HepG2 (cell line): Measurements from ENCODE around the gene TSC22D4. TPM values are rescaled to one million over a fixed set of nuclear protein-coding genes. Genes with fewer than 3 reads are reported as not detected.

Source experiments
- CEBPG ChIP-seq: IDR thresholded peaks from 2 replicates; pipeline ENCODE4 v1.6.1; 2016
- CHD2 ChIP-seq: IDR thresholded peaks from 2 replicates; pipeline ENCODE4 v1.6.1; 2011; ENCODE audit warnings: low read depth, low read length, improper control_type of control experiment
- DMAP1 ChIP-seq: IDR thresholded peaks from 2 replicates; pipeline ENCODE4 v1.6.1; 2016
- HNF1A ChIP-seq, 2 experiments: sonication (generic) in 1 of 2; formaldehyde crosslinking in 1 of 2; IDR thresholded peaks; 2 replicates each; pipeline versions ENCODE4 v1.4.0 to v1.6.1; 2016 to 2020; ENCODE audit warnings: borderline replicate concordance in 1 of 2, low read depth in 1 of 2, mild to moderate bottlenecking in 1 of 2, missing genetic modification reagents in 1 of 2
- MBNL3 ChIP-seq: fragments of 250-450 bp; sonication (Bioruptor Pico); conservative IDR thresholded peaks from 2 replicates; pipeline ENCODE4 v1.8.0; 2022; ENCODE audit warnings: mild to moderate bottlenecking, inconsistent platforms
- MED13 ChIP-seq: sonication (generic); formaldehyde crosslinking; IDR thresholded peaks from 2 replicates; pipeline ENCODE4 v1.5.0; 2020; ENCODE audit warnings: missing genetic modification reagents
- NCOA5 ChIP-seq: sonication (generic); formaldehyde crosslinking; IDR thresholded peaks from 2 replicates; pipeline ENCODE4 v1.4.0; 2020; ENCODE audit warnings: missing genetic modification reagents
- NR2F1 ChIP-seq, 2 experiments: fragments of 450-650 bp in 1 of 2; formaldehyde crosslinking in 1 of 2; IDR thresholded peaks; 2 replicates each; pipeline versions ENCODE4 v1.5.0 to v1.6.1; 2016 to 2020; ENCODE audit warnings: mild to moderate bottlenecking in 1 of 2, missing compliant biosample characterization in 1 of 2, missing genetic modification reagents in 1 of 2, moderate library complexity in 1 of 2
- NR3C1 ChIP-seq: sonication (generic); formaldehyde crosslinking; IDR thresholded peaks from 2 replicates; pipeline ENCODE4 v1.4.0; 2020; ENCODE audit warnings: missing genetic modification reagents
- RORA ChIP-seq: sonication (generic); formaldehyde crosslinking; IDR thresholded peaks from 2 replicates; pipeline ENCODE4 v1.5.0; 2020; ENCODE audit warnings: mild to moderate bottlenecking, missing genetic modification reagents, moderate library complexity
- SNAPC5 ChIP-seq: sonication (generic); formaldehyde crosslinking; IDR thresholded peaks from 2 replicates; pipeline ENCODE4 v1.8.1; 2023; ENCODE audit warnings: mild to moderate bottlenecking, missing genetic modification reagents, borderline replicate concordance
- SOX6 ChIP-seq, 2 experiments: fragments of 450-650 bp in 1 of 2; sonication (generic) in 1 of 2; formaldehyde crosslinking in 1 of 2; IDR thresholded peaks; 2 replicates each; pipeline versions ENCODE4 v1.4.0 to v1.6.1; 2017 to 2020; ENCODE audit warnings: antibody characterized with exemption in 1 of 2, mild to moderate bottlenecking in 1 of 2, missing genetic modification reagents in 1 of 2
- ZKSCAN5 ChIP-seq: sonication (generic); formaldehyde crosslinking; IDR thresholded peaks from 2 replicates; pipeline ENCODE4 v1.5.1; 2020; ENCODE audit warnings: mild to moderate bottlenecking, missing genetic modification reagents
- ZNF10 ChIP-seq: sonication (generic); formaldehyde crosslinking; IDR thresholded peaks from 2 replicates; pipeline ENCODE4 v1.4.0; 2020; ENCODE audit warnings: mild to moderate bottlenecking, low read depth, missing genetic modification reagents, borderline replicate concordance
- ZNF12 ChIP-seq: sonication (generic); formaldehyde crosslinking; IDR thresholded peaks from 2 replicates; pipeline ENCODE4 v1.5.0; 2020; ENCODE audit warnings: missing genetic modification reagents
- ZNF142 ChIP-seq: sonication (generic); formaldehyde crosslinking; IDR thresholded peaks from 2 replicates; pipeline ENCODE4 v1.4.0; 2020; ENCODE audit warnings: missing genetic modification reagents
- ZNF496 ChIP-seq: sonication (generic); formaldehyde crosslinking; IDR thresholded peaks from 2 replicates; pipeline ENCODE4 v1.8.1; 2023; ENCODE audit warnings: mild to moderate bottlenecking, moderate library complexity, missing genetic modification reagents; ENCODE audit not compliant: insufficient replicate concordance
- ZNF841 ChIP-seq: sonication (generic); formaldehyde crosslinking; IDR thresholded peaks from 2 replicates; pipeline ENCODE4 v1.8.1; 2023; ENCODE audit warnings: missing genetic modification reagents, borderline replicate concordance
- polyA plus RNA-seq, 8 experiments: library from polyadenylated mRNA; depleted of rRNA in 3 of 8; stranded (reverse) in 7 of 8; unstranded in 1 of 8; fragments of >200 nt; fragmentation: Illumina TruSeq in 4 of 8; extraction: Trizol in 4 of 8; gene quantifications; 2 replicates each; pipeline versions ENCODE4 v1.2.1 to v1.2.3, GENCODE V29; 2011 to 2016; ENCODE audit warnings: low read depth in 4 of 8, missing spikeins in 1 of 8, mixed read lengths in 1 of 8; ENCODE audit not compliant: insufficient read depth in 1 of 8
- total RNA-seq, 5 experiments: library from RNA; depleted of rRNA; stranded (reverse); fragments of >200 nt; fragmentation: Illumina TruSeq; extraction: Trizol; gene quantifications; 2 replicates each; pipeline ENCODE4 v1.2.3, GENCODE V29; 2016; ENCODE audit warnings: low read depth in 1 of 5

The TSC22D4 gene
- total and polyA plus RNA-seq, 2 of the 13 experiments (the other 11 are each of a cell fraction or from before 2014, with no cell fraction given): 7.7 to 8.7 TPM

DNA sequence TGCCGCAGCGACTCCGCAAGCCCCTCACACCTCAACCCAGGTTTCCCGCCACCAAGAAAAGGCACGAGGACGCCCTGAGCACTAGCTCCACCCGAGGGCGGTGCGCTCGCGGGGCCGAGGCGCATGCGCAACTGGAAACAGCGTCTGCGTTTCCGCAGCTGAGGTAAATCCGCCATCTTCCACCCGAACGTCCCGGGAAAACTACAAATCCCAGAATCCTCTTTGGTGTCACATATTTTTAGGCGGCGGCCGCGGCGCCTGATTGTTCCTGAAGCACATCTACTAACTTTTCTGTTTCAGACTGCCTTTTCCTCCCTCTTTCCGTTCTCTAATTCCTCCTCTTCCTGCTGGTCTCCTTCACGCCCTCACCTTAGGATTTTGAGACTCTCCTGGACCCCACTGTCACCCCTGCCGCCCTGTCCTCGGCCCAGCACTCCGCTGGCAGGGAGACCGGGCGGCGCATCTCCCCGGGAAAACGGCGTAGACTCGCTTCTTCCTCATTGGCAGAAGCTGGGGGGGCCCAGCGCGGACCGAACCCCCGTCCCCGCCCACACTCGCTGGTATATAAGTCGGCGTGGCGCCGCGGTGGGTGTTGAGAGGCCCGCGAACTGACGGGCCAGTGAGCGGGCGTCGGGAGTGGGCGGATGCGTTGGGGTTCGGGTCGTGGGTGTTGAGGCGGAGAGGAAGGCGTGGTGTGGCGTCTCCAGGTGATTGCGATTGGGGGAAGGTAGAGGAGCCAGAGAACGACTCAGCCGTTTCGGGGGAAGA is 50.6 kb downstream of the TSC22D4 start, which contains the start of gene ZCWPW1 (continued):
- TF ChIP-seq ZNF142 (0 out of 2 replicates have a peak, but pooled peaks have one; percentile 20), ZNF496 (CRISPR knock-in tag) (no peak), CHD2 (peak; percentile 37; the same call in 1 of the 2 replicates), HNF1A (IDR thresholded peaks at IDR 0.05; ENCODE audit: low read depth) (peak; percentile 15; the same call in 1 of the 2 replicates), HNF1A (CRISPR knock-in tag; IDR thresholded peaks at IDR 0.05; ENCODE audit: borderline replicate concordance) (no peak; the same call in 1 of the 2 replicates), ZNF841 (CRISPR knock-in tag) (no peak), NR3C1 (no peak), CEBPG (CRISPR knock-in tag) (no peak), SNAPC5 (CRISPR knock-in tag) (no peak), RORA (no peak), NR2F1 (CRISPR knock-in tag; IDR thresholded peaks at IDR 0.05) (no peak), SOX6 (IDR thresholded peaks at IDR 0.05) (no peak), SOX6 (CRISPR knock-in tag; IDR thresholded peaks at IDR 0.05) (peak; percentile 54), DMAP1 (CRISPR knock-in tag) (peak; percentile 41; the same call in 1 of the 2 replicates), ZNF12 (0 out of 2 replicates have a peak, but pooled peaks have one; percentile 40), MBNL3 (no peak), MED13 (peak; percentile 74), ZNF10 (CRISPR knock-in tag) (no peak), NCOA5 (CRISPR knock-in tag) (0 out of 2 replicates have a peak, but pooled peaks have one; percentile 82), ZKSCAN5 (0 out of 2 replicates have a peak, but pooled peaks have one; percentile 56)
